Fibroblast of skin of left biceps (primary cell): ENCODE data around the gene VWF.

Experiments used
- DNase-seq, 2 experiments: peaks; one replicate each; pipeline ENCODE4 v3.0.0-alpha.2; 2013; ENCODE audit warnings: low read depth in 2 of 2

Gene VWF

DNA sequence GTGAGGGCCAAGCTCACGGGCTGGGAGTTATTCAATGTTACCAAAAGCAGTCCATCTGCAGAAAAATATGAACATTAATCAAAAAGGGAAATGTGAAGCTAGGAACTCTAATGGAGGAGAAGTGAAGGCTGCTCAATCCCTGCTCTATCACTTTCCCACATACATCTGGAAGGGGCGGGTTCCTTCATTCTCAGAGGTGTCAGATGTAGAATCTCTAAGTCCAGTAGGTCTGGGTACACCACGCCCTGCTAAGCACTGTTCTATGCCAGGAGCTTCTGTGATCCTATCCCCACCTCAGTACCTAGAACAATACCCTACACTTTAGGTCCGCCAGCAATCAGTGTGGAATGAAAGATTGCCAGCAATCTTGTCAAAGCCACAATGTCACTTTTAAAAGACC lies 142.4 kb downstream of the VWF start:
- DNase-seq, result no peak

- DNase-seq, result no peak
Measured at GRCh38 chr12:5977556-5977955, 146.9 kb downstream of the VWF start.

GRCh38 chr12:5976711-5977110 lies 147.8 kb downstream of the VWF start:
- no peak for DNase-seq

DNA sequence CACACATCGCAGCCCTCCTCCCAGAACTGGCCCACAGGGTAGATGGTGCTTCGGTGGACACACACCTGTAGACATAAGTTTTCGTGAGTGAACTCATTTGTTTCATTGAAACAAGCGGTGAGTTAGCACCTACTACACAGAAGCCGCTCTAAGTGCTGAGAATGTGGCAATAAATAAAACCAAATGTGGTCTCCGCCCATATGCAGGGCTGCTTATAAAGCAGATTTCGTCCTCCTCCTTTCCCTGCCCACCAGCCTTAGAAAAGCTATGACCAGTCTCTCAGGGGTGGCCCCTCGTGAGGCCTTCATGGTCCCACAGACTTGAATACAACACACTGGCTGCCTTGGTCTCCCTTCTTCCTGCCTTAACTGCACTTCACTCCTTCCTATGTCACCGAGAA lies 148.3 kb downstream of the VWF start:
- DNase-seq, result no peak

- DNase-seq, result no peak
Measured at GRCh38 chr12:5973461-5974115, 150.9 kb downstream of the VWF start.

- no peak for DNase-seq
Measured at GRCh38 chr12:5972387-5972786, 152.1 kb downstream of the VWF start.

- DNase-seq, result no peak
Measured at GRCh38 chr12:5971194-5971850, 153.1 kb downstream of the VWF start.

DNA sequence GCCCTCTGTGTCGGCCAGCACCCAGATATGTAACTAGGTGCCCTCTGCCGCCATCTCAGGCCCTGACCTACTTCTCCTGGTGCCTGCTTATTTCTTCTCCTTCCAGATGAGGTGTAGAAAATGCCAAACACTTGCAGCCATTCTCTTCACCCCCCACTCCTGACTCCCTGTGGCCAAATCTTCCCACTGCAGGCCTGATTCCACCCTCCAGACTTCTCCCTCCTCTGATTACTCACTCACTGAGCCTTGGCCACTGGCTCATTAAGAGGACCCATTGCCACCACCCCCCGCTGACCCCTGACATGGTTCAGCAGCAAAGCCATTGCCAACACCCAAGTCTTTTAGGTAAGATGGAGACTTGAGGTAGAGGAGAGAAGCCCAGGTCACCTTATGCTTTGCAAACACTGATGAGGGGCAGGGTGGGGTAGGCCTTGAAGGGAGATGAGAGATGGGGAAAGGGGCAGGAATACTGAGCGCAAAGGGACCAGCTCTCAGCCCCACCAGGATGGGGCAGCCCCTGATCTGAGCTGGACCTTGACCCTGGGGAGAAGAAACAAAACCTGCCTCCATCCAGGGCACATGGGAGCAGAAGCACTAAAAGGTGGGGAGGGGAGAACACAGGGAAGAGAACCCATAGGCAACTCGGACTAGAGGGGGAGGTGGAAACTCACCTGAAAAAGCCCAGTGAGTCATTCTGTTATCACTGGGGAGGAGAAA lies 154.3 kb downstream of the VWF start:
- DNase-seq, result no peak

GRCh38 chr12:5969156-5969973 lies 155.1 kb downstream of the VWF start:
- no peak for DNase-seq

- no peak for DNase-seq
Measured at GRCh38 chr12:5967645-5968415, 156.6 kb downstream of the VWF start.

- DNase-seq, result no peak
Measured at GRCh38 chr12:5966486-5967095, 157.9 kb downstream of the VWF start.

- no peak for DNase-seq
Measured at GRCh38 chr12:5965950-5966383, 158.5 kb downstream of the VWF start.

- no peak for DNase-seq
Measured at GRCh38 chr12:5964913-5965900, 159.3 kb downstream of the VWF start.

GRCh38 chr12:5963515-5963914 lies 161.0 kb downstream of the VWF start:
- no peak for DNase-seq

- DNase-seq, result no peak
Measured at GRCh38 chr12:5960783-5961182, 163.7 kb downstream of the VWF start.

- DNase-seq, result no peak
Measured at GRCh38 chr12:5956987-5957386, 167.5 kb downstream of the VWF start.

- DNase-seq, result no peak
Measured at GRCh38 chr12:5954661-5955060, 169.8 kb downstream of the VWF start.

- no peak for DNase-seq
Measured at GRCh38 chr12:5953835-5954586, 170.5 kb downstream of the VWF start.

DNA sequence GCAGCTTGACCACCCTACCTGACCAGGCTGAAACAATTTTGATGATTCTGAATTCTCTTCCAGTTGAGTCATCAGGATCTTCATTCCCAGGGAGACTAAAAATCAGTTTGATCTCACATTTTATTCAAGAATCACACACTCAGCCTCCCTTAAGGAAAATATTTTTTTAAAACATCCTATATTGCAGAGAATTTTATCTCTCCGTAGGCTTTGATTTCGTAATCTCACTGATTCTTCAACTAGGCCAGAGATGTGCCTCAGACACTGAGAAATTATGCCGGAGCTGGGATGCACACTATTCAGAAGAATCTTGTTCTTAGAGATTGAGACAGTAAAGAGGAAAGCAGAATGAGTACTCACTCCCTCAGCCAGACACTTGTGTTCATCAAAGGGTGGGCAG lies 172.4 kb downstream of the VWF start:
- DNase-seq, result no peak
